ENCODE data around the gene TGFBR2. TPM values are rescaled to one million over a fixed set of nuclear protein-coding genes. Genes with fewer than 3 reads are reported as not detected.

The TGFBR2 gene
- polyA plus RNA-seq, 3 donors: 46.6 to 60.3 (median 57.0) TPM

DNA sequence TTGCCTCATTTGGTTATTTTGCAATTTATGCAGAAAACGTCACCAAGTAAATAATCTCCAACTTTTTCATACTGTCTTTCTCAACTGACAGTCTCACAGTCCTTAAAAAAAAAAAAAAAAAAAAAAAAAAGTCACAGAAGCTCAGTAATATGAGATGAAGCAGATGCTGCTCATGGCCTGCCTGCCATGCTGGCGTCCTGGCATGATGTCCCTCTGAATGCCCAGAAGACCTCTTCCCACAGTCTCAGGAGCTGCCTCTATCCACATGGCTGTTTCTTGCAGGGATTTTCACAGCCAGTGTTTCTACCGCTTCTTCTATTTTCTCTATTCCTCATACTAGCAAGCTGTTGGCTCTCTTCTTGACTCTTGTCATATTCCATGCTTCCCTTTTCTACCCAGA is 87.7 kb downstream of the TGFBR2 start:
- Histone ChIP-seq H3K27ac (ENCODE audit: low read depth in 1 of 2, low read length in 2 of 2) (no peak overlapping the region), H4K20me1 (ENCODE audit: insufficient read depth, low read length) (peaks cover 89% of the 10 kb centered on the region), H2AFZ (ENCODE audit: insufficient read depth, low read depth, low read length, poor library complexity, severe bottlenecking) (no peak overlapping the region), H3K36me3 (replicated peaks in 1 of 2; ENCODE audit: control insufficient read depth in 1 of 2, insufficient read depth in 2 of 2, low read length in 2 of 2) (peaks cover 69 to 99% of the 10 kb centered on the region in 2 donors), H3K4me3 (replicated peaks in 1 of 3; ENCODE audit: low read depth in 2 of 3, low read length in 3 of 3) (no peak overlapping the region), H3K9me3 (replicated peaks in 1 of 2; ENCODE audit: control insufficient read depth in 1 of 2, insufficient read depth in 1 of 2, low read length in 2 of 2) (no peaks in the 10 kb centered on the region), H3K9ac (ENCODE audit: insufficient read depth, low read length, poor library complexity, severe bottlenecking) (no peak overlapping the region), H3K27me3 (ENCODE audit: control insufficient read depth in 2 of 2, insufficient read depth in 2 of 2, low read length in 2 of 2) (no peaks in the 10 kb centered on the region), H3K79me2 (ENCODE audit: insufficient read depth, low read length) (no peaks in the 10 kb centered on the region), H3K4me1 (ENCODE audit: control insufficient read depth in 1 of 2, insufficient read depth in 2 of 2, low read length in 2 of 2) (no peaks in the 10 kb centered on the region), H3K4me2 (replicated peaks; ENCODE audit: extremely low read depth, low read length, poor library complexity, severe bottlenecking) (no peak overlapping the region)
- H3K9me3 Mint-ChIP-seq: no peaks in the 10 kb centered on the region
- TF ChIP-seq CTCF (IDR thresholded peaks at IDR 0.05): no peak
- 91% methylated on average over 1 of the region's 3 CpGs for WGBS (ENCODE audit: insufficient coverage)
- H3K27ac Mint-ChIP-seq: no peak overlapping the region
- intact Hi-C loops (cut with micrococcal nuclease): loop anchor here (10.0 kb wide), 1 partner anchor 679 kb away; no protein-coding TSS in a partner anchor
- H3K36me3 Mint-ChIP-seq: peaks cover 83 to 88% of the 10 kb centered on the region in 2 donors
- no peak overlapping the region for H3K4me3 Mint-ChIP-seq
- no peaks in the 10 kb centered on the region for H3K27me3 Mint-ChIP-seq (ENCODE audit: low read depth in 3 of 3)
- DNase-seq: no peak
- peaks cover 19% of the 10 kb centered on the region for H3K4me1 Mint-ChIP-seq

- no peak overlapping the region for H3K4me2 ChIP-seq (replicated peaks; ENCODE audit: extremely low read depth, low read length, poor library complexity, severe bottlenecking)
- no peak for DNase-seq
- WGBS (ENCODE audit: insufficient coverage): 83% methylated on average over 1 of the region's 3 CpGs
- Mint-ChIP-seq H3K9me3 (no peaks in the 10 kb centered on the region), H3K4me1 (peaks cover 18% of the 10 kb centered on the region), H3K36me3 (peaks cover 79 to 86% of the 10 kb centered on the region in 2 donors), H3K4me3 (no peak overlapping the region), H3K27me3 (ENCODE audit: low read depth in 3 of 3) (no peaks in the 10 kb centered on the region), H3K27ac (no peak overlapping the region)
- peaks cover 89% of the 10 kb centered on the region for H4K20me1 ChIP-seq (ENCODE audit: insufficient read depth, low read length)
- H3K27me3 ChIP-seq (ENCODE audit: control insufficient read depth in 2 of 2, insufficient read depth in 2 of 2, low read length in 2 of 2): no peaks in the 10 kb centered on the region
- H3K4me1 ChIP-seq (ENCODE audit: control insufficient read depth in 1 of 2, insufficient read depth in 2 of 2, low read length in 2 of 2): no peaks in the 10 kb centered on the region
- H3K4me3 ChIP-seq (replicated peaks in 1 of 3; ENCODE audit: low read depth in 2 of 3, low read length in 3 of 3): no peak overlapping the region
- peaks cover 64 to 94% of the 10 kb centered on the region in 2 donors for H3K36me3 ChIP-seq (replicated peaks in 1 of 2; ENCODE audit: control insufficient read depth in 1 of 2, insufficient read depth in 2 of 2, low read length in 2 of 2)
- intact Hi-C loops (cut with micrococcal nuclease): loop anchor here (10.0 kb wide), 1 partner anchor 680 kb away; no protein-coding TSS in a partner anchor
- H3K79me2 ChIP-seq (ENCODE audit: insufficient read depth, low read length): no peaks in the 10 kb centered on the region
- H2AFZ ChIP-seq (ENCODE audit: insufficient read depth, low read depth, low read length, poor library complexity, severe bottlenecking): no peak overlapping the region
- H3K27ac ChIP-seq (ENCODE audit: low read depth in 1 of 2, low read length in 2 of 2): no peak overlapping the region
- no peak for TF ChIP-seq CTCF (IDR thresholded peaks at IDR 0.05)
- H3K9me3 ChIP-seq (replicated peaks in 1 of 2; ENCODE audit: control insufficient read depth in 1 of 2, insufficient read depth in 1 of 2, low read length in 2 of 2): no peaks in the 10 kb centered on the region
- H3K9ac ChIP-seq (ENCODE audit: insufficient read depth, low read length, poor library complexity, severe bottlenecking): no peak overlapping the region
Measured at GRCh38 chr3:30694668-30695067, 88.3 kb downstream of the TGFBR2 start.

Measured in CD14-positive monocyte (primary cell).